GM19328 (cell line): Measurements from ENCODE around the gene NTF3.

Experiments
- ATAC-seq: cut with Tn5 transposase; IDR thresholded peaks from one replicate; pipeline ENCODE4 v1.9.1; 2021; ENCODE audit warnings: mild to moderate bottlenecking, moderate library complexity; ENCODE audit not compliant: unreplicated experiment

NTF3 gene

DNA sequence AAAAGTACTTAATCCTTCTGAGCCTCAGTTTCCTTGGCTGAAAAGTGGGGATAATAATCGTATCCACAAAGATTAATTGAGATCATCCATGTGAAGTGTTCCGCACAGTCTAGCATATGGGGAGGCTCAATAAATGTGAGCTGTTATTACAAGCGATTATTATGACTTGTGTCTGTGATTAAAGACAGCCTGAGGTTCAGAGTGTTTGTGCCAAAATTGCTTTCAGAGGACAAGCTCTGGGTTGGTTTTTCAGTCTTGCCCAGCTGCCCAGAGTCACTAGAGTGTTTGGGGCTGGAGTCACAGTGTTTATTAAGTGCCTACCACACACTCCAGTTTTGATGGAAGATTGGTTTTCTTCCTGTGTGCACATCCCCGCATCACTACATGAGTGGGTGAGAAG is 53.5 kb downstream of the NTF3 start:
- ATAC-seq: no peak

DNA sequence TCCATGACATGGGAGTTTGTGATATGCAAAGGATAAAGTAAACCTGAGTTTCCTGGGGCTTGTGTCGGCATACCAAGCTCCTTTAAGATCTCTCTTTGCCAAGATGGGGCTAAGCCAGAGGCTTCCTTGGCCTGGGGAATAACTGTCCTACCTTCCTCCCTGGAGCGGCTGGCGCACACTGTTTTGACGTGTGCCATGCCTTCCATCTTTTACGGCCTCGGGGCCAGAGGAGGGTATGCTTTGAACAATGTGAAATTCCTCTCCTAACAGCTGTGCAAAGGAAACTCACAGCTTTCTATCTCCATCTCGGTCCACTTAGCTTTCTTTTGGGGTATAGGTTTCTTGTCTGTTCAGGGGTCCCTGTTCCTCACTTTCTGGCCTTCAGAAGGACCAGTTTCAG is 55.2 kb downstream of the NTF3 start:
- ATAC-seq: no peak

DNA sequence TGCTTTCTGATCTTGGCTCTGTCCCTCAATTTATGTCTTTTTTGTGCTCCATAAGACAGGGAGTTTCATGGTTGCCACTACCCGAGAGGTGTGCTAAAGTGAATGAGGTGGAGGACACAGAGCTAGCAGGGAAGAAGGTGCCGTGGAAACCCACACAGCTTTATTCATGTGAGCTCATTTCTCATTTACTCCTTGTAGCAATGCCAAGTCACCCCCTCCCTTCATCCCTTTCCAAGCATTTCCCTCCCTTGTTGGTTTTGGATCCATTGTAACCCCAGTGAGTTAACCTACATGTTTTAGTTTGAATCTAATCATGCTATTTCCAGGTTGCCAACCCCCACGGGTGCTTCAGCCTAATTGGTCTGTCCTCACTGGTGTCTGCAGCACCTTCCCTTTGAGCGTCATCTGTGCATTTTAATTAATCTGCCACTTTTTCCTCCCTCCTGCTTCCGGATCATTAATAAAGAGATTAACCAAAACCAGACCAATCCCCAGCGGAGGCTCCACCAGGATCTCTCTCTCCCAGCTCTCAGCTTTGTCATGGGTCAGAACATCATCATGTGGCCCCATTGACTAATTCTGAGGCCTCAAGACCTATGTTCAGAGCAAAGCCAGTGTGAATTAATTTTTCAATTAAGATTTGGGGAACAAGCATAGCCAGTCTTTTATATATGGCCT is 56.2 kb downstream of the NTF3 start:
- ATAC-seq: no peak

DNA sequence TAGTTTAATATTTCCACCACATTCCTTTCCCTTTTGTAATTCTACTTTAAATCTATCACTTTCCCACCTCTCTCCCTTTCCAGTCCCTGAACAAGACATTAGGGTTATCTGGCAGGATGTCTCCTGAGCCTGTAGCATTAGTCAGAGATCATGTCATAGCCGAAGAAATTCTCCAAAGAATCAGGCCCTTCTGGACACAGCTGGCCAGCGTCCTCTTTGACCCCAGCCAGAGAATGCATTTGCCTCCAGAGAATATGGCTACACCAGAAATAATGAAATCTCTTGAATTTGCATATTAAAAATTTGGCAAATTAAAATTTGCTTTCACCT is 56.7 kb downstream of the NTF3 start:
- ATAC-seq: no peak

DNA sequence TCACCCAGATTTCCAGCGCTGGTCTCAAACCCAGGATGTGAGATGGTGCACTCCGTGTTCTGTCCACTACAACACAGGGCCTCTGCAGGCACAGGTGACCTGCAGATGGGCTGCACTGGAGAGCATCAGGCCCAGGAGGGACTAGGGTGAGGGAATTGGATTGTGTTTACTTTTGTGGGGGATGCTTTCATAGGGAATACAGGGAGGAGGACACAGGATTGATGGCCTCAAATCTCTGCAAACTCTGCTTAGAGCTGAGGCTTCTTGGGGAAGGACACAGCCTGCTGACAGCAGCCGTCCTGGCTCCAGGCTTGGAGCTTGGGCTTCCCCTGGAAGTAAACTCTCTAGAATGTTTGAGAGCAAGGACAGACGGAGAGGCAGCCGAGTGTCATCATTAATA is 57.1 kb downstream of the NTF3 start:
- no peak for ATAC-seq

DNA sequence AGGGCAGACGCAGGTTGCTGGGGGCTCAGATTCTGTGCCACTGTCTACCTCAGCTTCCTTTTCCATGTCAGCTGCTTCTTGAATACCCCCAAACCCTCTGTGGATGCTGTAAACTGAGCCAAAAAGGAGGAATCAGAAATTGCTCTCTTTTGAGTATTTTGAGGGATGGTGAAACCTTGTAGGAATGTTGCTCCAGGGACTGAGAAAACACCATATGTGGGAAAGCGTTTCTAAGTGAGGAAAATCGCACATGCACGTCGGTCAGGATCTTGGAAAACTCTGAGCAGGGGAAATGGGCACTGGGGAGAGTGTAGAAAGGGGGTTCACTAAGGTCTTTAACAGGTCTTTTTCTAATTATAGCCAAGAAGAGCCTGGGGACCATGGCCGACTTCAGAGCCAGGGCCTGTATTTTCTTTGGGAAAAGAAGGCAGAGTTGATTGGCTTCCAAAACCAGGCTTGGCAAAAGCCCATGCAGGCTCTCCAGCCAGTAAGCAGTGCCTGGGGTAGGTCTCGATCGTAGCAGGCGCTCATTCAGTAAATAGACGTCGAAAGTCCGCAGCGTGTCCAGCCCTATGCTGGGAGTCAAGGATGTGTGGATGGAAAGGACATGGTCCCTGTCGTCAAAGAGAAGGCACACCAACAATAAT is 58.0 kb downstream of the NTF3 start:
- no peak for ATAC-seq

DNA sequence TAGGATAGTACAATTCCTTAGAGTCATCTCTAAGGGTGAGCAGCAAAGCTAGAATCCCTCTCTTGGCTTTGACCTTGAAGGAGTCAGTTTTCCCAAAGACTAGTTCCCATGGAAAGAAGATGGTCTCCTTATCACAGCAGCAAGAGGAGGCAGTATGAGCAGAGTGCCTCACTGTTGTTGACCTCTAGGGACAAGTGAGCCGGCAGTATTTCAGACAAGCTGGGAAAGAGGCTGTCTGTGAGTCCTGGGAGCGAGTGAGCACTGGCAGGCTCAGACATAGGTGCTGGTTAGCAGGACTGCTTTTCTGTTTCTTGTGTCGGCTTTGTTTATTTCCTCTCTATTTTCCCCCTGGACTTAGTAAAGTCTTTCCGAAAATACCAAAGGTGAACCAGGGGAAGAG is 60.7 kb downstream of the NTF3 start:
- no peak for ATAC-seq

DNA sequence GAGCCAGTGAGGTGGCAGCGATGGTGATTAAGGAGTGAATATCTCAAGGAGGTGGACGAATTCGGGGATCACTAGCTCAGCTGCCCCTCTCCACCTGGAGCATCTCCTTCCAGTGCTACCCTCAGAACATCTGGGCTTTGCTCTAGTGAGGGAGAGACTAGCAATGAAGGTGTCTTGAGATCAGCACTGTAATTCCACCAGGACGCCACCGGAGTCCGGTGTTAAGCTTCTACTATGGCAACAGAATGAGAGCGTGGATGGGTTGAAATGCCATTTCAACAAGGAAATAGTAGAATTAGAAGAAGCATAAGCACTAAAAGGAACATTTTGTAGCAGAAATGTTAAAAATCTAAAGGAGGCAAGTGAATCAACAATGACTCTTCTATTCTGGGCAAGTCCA is 61.1 kb downstream of the NTF3 start:
- ATAC-seq: no peak

DNA sequence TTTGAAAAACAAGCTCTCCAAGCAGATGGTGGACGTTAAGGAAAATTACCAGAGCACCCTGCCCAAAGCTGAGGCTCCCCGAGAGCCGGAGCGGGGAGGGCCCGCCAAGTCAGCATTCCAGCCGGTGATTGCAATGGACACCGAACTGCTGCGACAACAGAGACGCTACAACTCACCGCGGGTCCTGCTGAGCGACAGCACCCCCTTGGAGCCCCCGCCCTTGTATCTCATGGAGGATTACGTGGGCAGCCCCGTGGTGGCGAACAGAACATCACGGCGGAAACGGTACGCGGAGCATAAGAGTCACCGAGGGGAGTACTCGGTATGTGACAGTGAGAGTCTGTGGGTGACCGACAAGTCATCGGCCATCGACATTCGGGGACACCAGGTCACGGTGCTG is 62.4 kb downstream of the NTF3 start:
- ATAC-seq: no peak

DNA sequence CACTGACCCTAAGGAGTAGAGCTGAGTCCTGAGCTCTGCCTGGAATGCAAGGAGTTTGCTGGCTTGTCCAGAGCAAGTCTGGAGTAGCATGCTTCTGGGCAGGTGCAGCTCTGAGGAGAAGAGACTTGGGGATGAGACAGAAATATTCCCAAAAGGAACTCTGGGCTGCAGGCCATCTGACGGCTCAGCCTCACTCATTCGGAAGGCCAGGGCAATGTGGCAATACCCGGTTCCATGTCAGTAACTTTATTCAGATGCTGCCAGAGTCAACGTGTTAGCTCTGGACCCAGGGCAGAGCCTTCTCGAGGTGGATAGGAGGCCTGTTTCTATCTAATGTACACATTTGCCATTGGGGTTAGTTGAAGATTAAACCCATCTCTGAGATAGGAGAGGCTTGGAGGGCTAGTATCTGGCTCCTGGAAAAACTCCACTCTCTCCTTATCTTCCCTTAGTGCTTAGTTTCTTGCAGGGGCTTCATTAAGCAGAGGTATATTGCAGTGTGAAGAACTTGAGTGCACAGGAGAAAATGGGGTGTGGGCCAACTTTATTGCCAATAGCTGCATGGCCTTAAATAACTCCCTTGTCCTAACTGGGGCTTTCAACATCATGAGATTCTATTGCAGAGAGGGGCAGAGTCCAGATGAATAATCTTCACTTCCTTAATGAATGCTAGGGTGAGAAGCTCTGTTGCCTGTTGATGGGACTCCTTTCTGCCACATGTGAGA is 65.6 kb downstream of the NTF3 start:
- ATAC-seq: no peak

DNA sequence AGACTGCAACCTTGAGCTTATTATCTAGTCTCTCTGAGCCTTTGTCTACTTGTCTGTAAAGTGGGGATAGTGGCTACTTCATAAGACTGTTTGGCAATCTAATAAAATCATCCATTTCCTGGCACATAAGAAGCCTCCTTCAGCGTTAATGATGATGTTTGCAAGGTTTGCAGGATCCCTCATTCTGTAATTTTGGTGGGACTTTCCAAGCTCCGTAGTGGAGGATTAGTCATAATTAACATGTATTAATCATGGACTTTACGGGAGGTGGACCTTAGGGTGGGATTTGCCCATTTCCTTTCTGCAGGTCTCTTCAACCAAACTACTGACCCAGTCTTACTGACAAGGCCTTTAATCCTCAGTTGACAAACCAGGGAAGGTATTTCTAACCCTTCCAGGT is 66.2 kb downstream of the NTF3 start:
- no peak for ATAC-seq

DNA sequence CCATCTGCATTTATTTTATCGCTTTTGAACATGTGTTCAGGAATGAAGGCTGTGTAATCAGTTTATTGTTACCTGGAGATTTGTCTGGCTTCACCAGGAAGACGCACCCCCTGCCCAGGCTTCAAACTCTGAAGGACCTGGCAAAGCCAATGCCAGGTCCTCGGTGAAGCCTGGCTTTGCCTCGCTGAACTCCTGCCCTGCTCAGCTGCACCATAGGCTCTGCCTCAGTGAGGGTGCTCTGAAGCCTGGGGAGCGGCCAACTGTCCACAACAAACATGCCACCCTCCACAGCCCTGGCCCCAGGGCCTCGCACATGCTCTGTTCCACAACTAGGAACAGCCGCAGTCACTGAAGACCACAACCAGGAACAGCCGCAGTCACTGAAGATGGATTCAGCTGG is 66.9 kb downstream of the NTF3 start:
- ATAC-seq: no peak

DNA sequence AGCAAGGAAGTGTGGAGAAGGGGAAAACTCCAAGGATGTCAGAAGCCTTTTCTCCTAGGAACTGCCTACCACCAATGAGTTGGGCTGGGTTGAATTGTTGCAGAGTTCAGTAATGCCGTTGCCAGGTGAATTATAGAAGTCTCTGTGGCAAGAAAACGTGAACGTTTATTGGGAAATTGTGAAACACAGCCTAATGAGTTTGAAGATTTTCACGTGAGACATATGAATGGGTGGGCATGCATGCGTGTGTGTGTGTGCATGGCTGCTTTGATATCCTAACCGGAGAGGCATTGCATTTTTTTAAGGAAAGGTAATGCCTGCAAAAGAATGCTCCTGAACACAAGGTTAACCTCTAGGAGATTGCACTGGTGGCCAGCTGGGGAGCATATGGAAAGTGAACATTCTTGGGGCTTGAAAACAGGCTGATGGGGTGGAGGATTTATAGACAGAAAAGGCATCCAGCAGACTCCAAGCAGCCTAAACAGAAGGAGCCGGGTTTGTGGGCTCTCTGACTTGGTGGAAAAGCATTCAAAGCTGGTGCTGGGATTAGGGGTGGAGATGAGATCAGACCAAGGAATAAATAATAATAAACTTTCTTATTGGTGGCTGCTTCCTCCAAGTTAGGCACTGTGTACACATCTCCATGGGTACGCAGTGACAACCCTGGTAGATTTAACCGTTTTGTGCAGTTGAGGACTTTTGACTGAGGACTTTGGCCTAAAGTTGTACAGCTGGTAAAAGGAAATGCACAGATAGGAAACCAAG is 67.8 kb downstream of the NTF3 start:
- ATAC-seq: no peak

DNA sequence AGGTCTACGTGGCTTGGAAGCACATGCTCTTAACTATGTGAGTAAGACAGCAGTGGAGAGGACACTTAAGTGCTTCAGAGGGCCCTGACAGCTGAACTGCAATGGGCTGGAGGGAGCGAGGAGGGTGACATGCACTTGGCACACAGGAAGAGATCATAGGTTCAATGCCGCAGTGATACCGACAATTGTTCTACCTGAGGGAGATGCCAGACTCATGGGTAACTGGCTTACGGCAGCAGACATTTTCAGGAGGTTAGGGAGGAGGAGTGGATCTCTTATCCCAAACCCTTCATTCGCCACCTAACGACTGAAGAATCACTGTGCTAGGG is 68.4 kb downstream of the NTF3 start:
- no peak for ATAC-seq

DNA sequence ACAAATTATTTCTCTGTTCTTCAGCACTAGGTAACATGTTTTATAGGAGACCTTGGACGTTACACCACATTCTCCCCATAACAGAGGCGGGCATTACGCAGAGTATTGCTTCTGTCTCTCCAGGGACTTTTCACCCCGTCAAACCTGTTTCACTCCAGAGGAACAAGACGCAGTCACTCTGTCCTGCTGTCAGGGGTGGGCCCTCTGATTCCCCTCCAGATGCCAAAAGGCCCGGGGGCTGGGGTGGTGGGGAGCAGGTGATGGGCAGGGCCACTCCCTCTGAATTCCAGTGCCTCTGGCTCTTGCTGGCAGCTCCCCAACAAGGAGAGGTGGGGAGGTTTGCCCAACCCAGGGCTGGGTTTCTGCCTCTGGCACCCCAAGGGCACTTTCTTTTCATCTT is 71.9 kb downstream of the NTF3 start:
- ATAC-seq: no peak

DNA sequence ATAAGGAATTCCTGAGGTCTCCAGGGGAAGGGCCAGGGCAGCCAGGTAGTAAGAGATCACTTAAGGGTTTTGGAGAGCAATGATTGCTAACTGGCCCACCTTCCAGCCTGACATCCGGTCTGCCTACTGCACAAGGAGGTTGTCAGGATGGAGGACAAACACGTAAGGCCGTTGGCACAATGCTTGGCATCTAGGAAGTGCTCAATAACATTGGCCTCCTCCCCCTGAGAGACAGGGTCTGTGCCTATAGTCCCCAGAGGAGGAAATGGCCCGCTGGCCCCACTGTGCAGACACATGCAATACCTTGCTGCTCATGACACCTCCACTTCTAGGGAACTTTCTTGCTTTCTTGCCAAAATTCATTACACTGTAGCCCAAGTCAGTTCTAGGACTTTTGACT is 73.2 kb downstream of the NTF3 start:
- ATAC-seq: no peak

DNA sequence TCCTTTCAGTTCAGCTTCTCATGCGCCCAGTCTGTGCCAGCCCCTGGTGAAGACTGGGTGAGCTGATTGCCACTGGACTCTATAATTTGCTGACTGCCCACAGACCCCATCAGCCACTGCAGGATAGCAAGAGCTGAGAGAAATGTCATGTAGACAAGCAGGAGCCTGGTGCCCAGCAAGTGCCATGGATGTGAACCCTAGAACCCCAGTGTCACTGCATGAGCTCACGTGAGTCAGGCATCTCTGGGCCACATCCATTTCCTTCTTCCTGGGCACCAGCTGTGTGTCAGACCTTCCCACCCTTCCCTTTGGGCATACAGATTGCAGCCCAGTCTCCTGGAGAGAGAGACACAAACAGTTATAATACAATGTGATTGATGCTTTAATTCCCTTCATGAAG is 73.8 kb downstream of the NTF3 start:
- ATAC-seq: no peak

DNA sequence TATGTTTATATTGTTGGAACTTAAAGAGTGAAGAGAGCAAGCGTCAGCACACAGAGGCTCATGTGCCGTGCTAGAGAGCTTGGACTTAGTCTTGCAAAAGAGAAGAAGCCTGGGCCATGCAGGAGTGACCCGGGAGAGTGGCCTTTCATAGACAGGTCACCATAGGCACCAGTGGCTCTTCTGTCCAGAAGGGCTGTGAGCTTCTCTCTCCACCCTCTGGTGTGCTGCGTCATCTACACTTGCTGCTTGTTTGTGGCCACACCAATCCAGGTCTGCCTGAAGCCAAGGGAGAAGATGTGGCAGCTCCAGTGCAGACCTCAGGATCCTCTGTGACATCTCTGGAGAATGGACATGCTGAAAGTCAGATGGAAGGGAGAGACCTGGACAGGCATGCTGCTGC is 74.4 kb downstream of the NTF3 start:
- no peak for ATAC-seq

DNA sequence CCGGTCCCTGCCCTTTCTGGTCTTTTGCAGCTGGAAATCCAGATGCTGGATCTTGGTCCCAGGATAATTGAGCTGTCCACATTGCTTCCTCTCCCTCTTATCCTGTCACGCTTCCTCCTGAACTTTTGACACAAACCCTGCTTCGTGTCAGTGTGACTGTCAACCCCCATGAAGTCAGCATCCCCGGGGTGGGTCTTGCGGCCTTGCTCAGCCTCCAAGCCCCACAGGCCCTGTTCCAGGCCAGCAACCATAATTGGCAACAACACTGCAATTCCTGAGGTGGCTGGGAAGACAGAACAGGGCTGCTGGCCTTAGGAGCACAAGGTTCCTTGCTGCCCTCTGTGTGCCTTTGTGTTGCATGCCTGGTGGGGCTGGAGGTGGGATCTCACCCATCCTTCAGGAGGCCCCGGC is 74.9 kb downstream of the NTF3 start:
- ATAC-seq: no peak

DNA sequence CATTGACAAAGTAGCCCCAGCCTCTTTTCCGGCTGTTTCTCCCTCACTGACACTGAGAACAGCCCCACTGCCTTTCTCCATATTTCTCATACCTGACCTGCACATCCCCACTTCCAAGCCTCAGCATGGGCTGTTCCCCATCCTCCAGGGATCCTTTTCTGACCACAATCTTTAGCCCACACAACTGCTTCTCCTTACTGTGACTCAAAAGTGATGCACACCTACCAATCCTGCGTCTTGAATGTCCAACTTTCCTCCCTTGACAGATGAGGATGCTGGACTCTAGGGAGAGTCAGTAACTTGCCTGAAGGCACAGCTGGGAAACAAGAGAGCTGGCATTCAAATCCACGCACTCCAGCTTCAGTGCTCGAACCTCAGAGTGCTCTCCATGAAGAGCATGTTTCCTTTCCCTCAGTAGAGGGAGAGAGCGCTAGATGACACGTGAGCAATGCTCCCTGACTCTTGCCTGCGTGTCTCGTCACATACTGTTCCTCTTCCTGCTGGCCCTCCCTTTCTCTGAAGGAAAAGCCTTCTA is 75.6 kb downstream of the NTF3 start:
- no peak for ATAC-seq

DNA sequence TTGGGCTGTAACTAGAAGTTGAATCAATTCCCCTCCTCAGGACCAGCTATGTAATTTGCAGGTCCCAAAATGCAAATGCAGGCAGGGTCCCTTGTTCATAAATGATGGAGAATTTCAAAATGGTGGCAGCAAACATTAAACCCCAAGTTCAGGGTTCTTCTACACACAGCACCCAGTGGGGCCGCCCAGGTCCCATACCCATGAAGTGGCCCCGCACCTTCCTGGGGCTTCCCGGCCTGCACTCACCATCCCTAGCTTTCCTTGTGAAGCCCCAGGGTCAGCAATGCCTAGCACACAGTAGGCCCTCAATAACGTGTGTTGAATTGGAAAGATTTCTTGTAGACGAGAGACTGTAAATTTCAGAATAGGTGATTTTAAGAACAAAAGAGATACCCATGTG is 76.0 kb downstream of the NTF3 start:
- no peak for ATAC-seq

DNA sequence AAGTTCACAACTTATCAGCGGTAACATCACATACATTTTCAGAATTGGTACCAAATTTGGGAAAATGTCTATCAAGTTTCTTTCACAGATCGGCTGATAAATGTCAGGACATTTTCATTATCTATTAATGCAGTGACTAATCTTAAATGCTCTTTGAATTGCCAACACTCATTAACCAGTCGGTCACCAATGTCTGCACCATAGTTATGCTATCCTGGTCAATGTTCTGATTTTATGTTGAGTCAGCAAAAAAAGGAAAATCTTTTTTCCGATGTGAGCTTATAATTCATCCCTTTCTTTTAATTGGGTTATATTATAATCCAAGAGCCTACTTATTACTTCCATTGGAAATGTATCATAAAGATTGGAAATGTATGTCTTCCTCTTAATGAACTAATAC is 77.2 kb downstream of the NTF3 start:
- ATAC-seq: no peak
